SK-N-MC (cell line): ENCODE results near the gene RANBP17.

ENCODE experiments used
- EZH2 ChIP-seq: fragments of 200-600 bp; sonication (generic); IDR thresholded peaks from one replicate; pipeline ENCODE4 v1.6.1; 2017; ENCODE audit warnings: antibody characterized with exemption
- FOXP2 ChIP-seq: optimal IDR thresholded peaks from 2 replicates; pipeline ENCODE3; 2011; ENCODE audit warnings: mild to moderate bottlenecking, moderate library complexity; ENCODE audit not compliant: insufficient read depth; ENCODE audit errors: extremely low read length, control extremely low read depth
- POLR2AphosphoS5 ChIP-seq: IDR thresholded peaks from 2 replicates; pipeline ENCODE4 v1.6.1; 2012; ENCODE audit warnings: mild to moderate bottlenecking, low read depth, low read length, borderline replicate concordance

DNA sequence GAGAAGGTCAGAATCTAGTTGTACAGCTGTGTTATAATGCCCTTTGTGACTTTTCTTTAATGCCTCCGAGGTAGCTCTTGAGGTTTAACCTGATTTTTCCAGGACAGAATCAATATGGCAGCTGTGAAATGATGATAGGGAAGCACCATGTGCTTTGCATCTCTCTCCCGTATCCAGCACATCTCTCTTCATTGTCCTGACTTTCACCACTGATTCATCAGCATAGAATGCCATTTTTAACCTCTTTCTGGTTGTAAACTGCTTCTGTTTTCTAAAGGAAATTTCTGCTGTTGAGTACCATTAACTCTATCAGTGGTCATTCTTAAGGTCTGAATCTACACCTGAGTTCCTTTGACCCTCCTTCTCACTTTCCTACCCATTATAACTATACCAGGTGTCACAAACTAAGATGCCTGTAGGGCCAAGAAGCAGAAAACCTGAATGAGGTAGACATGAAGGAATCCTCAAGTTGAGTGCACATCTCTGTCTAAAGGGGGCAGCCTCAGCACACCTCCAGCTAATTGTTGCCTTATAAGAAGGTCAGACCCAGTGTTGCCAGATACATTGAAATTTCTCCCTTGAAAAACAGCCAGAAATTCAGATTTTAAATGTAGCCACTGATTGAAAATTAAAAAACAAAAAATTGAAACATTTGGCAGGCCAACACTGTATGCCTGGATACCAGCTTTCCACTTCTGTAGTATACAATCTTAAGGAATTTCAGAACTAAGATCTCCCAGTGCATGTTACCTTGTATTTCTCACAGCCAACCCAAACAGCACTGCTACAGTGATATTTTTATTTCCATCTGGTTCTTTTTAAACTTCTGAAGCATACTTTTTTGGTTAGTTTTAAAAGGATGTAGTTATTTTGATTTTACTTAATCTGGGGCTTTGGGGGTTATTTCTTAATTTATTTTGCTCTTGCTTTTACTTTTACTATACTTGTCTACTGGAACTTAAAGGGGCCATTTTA is 411.5 kb downstream of the RANBP17 start:
- TF ChIP-seq EZH2 = no peak
- no peak for TF ChIP-seq POLR2AphosphoS5
- no peak for TF ChIP-seq FOXP2
